HEK293 (cell line): ENCODE data around the gene ATF2.

Source experiments
- BCL11B ChIP-seq: fragments of 450-650 bp; formaldehyde crosslinking; IDR thresholded peaks from 2 replicates; pipeline ENCODE4 v1.5.1; 2016; ENCODE audit warnings: low read depth, missing biosample characterization, missing genetic modification characterization
- HOXD13 ChIP-seq: sonication (generic); formaldehyde crosslinking; IDR thresholded peaks from 2 replicates; pipeline ENCODE4 v1.8.0; 2022; ENCODE audit warnings: missing genetic modification reagents, borderline replicate concordance
- INSM2 ChIP-seq: fragments of 450-650 bp; formaldehyde crosslinking; IDR thresholded peaks from 2 replicates; pipeline ENCODE4 v1.5.1; 2016; ENCODE audit warnings: missing biosample characterization, missing genetic modification characterization
- MZF1 ChIP-seq: fragments of 450-650 bp; formaldehyde crosslinking; IDR thresholded peaks from 2 replicates; pipeline ENCODE4 v1.5.1; 2017; ENCODE audit warnings: missing biosample characterization, missing genetic modification characterization, borderline replicate concordance
- PATZ1 ChIP-seq: fragments of 450-650 bp; formaldehyde crosslinking; IDR thresholded peaks from 2 replicates; pipeline ENCODE4 v1.5.1; 2016; ENCODE audit warnings: missing biosample characterization, missing genetic modification characterization
- REPIN1 ChIP-seq: fragments of 450-650 bp; formaldehyde crosslinking; IDR thresholded peaks from 2 replicates; pipeline ENCODE4 v1.5.1; 2017; ENCODE audit warnings: missing biosample characterization, missing genetic modification characterization, low read depth
- SETDB1 ChIP-seq: IDR thresholded peaks from one replicate; pipeline ENCODE4 v1.6.1; 2017; ENCODE audit warnings: mild to moderate bottlenecking, low read length, moderate library complexity, mixed read lengths; ENCODE audit not compliant: insufficient read length
- TSHZ1 ChIP-seq: fragments of 450-650 bp; formaldehyde crosslinking; IDR thresholded peaks from 2 replicates; pipeline ENCODE4 v1.5.1; 2016; ENCODE audit warnings: missing biosample characterization, missing genetic modification characterization, borderline replicate concordance
- ZBTB26 ChIP-seq: fragments of 450-650 bp; formaldehyde crosslinking; optimal IDR thresholded peaks from 2 replicates; pipeline ENCODE3; 2016; ENCODE audit warnings: missing biosample characterization, mild to moderate bottlenecking, missing genetic modification characterization
- ZEB2 ChIP-seq: fragments of 450-650 bp; formaldehyde crosslinking; IDR thresholded peaks from 2 replicates; pipeline ENCODE4 v1.5.1; 2016; ENCODE audit warnings: missing biosample characterization, missing genetic modification characterization
- ZNF155 ChIP-seq: fragments of 450-650 bp; formaldehyde crosslinking; IDR thresholded peaks from 2 replicates; pipeline ENCODE4 v1.5.1; 2016; ENCODE audit warnings: missing biosample characterization, missing genetic modification characterization
- ZNF16 ChIP-seq: fragments of 450-650 bp; formaldehyde crosslinking; IDR thresholded peaks from 2 replicates; pipeline ENCODE4 v1.5.1; 2016; ENCODE audit warnings: low read depth, missing biosample characterization, missing genetic modification characterization
- ZNF202 ChIP-seq: fragments of 450-650 bp; formaldehyde crosslinking; IDR thresholded peaks from 2 replicates; pipeline ENCODE4 v1.5.1; 2016; ENCODE audit warnings: missing biosample characterization, missing genetic modification characterization, borderline replicate concordance
- ZNF24 ChIP-seq: fragments of 450-650 bp; formaldehyde crosslinking; IDR thresholded peaks from 2 replicates; pipeline ENCODE4 v1.5.1; 2016; ENCODE audit warnings: missing biosample characterization, missing genetic modification characterization
- ZNF280D ChIP-seq: fragments of 450-650 bp; formaldehyde crosslinking; IDR thresholded peaks from 2 replicates; pipeline ENCODE4 v1.5.1; 2016; ENCODE audit warnings: missing biosample characterization, missing genetic modification characterization
- ZNF426 ChIP-seq: fragments of 450-650 bp; formaldehyde crosslinking; IDR thresholded peaks from 2 replicates; pipeline ENCODE4 v1.5.1; 2017; ENCODE audit warnings: missing biosample characterization, missing genetic modification characterization, mild to moderate bottlenecking, inconsistent platforms, moderate library complexity
- ZNF501 ChIP-seq: fragments of 450-650 bp; formaldehyde crosslinking; IDR thresholded peaks from 2 replicates; pipeline ENCODE4 v1.5.1; 2016; ENCODE audit warnings: missing biosample characterization, missing genetic modification characterization
- ZNF600 ChIP-seq: fragments of 450-650 bp; formaldehyde crosslinking; IDR thresholded peaks from 2 replicates; pipeline ENCODE4 v1.5.1; 2016; ENCODE audit warnings: missing biosample characterization, missing genetic modification characterization
- ZNF610 ChIP-seq: fragments of 450-650 bp; formaldehyde crosslinking; IDR thresholded peaks from 2 replicates; pipeline ENCODE4 v1.5.1; 2016; ENCODE audit warnings: missing biosample characterization, missing genetic modification characterization, borderline replicate concordance
- ZNF623 ChIP-seq: fragments of 450-650 bp; formaldehyde crosslinking; IDR thresholded peaks from 2 replicates; pipeline ENCODE4 v1.5.1; 2016; ENCODE audit warnings: missing biosample characterization, missing genetic modification characterization
- ZNF645 ChIP-seq: fragments of 450-650 bp; formaldehyde crosslinking; IDR thresholded peaks from 2 replicates; pipeline ENCODE4; 2016; ENCODE audit warnings: missing biosample characterization, missing genetic modification characterization
- ZNF654 ChIP-seq: fragments of 450-650 bp; formaldehyde crosslinking; IDR thresholded peaks from 2 replicates; pipeline ENCODE4 v1.5.1; 2016; ENCODE audit warnings: low read depth, missing biosample characterization, missing genetic modification characterization
- ZNF658 ChIP-seq: fragments of 450-650 bp; formaldehyde crosslinking; IDR thresholded peaks from 2 replicates; pipeline ENCODE4; 2016; ENCODE audit warnings: missing biosample characterization, missing genetic modification characterization
- ZNF677 ChIP-seq: fragments of 450-650 bp; IDR thresholded peaks from 2 replicates; pipeline ENCODE4 v1.5.0; 2018; ENCODE audit warnings: missing biosample characterization, mild to moderate bottlenecking, missing genetic modification characterization, moderate library complexity
- ZNF707 ChIP-seq: fragments of 450-650 bp; formaldehyde crosslinking; IDR thresholded peaks from 2 replicates; pipeline ENCODE4 v1.5.1; 2016; ENCODE audit warnings: missing biosample characterization, missing genetic modification characterization
- ZNF776 ChIP-seq: fragments of 450-650 bp; formaldehyde crosslinking; IDR thresholded peaks from 2 replicates; pipeline ENCODE4 v1.5.0; 2017; ENCODE audit warnings: missing biosample characterization, missing genetic modification characterization, borderline replicate concordance
- ZNF792 ChIP-seq: fragments of 450-650 bp; formaldehyde crosslinking; IDR thresholded peaks from 2 replicates; pipeline ENCODE4 v1.5.1; 2016; ENCODE audit warnings: missing biosample characterization, missing genetic modification characterization

ATF2 gene

GRCh38 chr2:175181104-175181876, 13.3 kb upstream of the ATF2 start, which contains the start of gene ATP5MC3 (continued):
- no peak for TF ChIP-seq ZNF426
- TF ChIP-seq ZNF155 (tag by site-specific recombination), result no peak
- no peak for TF ChIP-seq ZNF623 (tag by site-specific recombination)
- no peak for TF ChIP-seq ZNF677 (tag by site-specific recombination)
- peak; percentile 57; the same call in 1 of the 2 replicates for TF ChIP-seq ZNF24 (tag by site-specific recombination)
- no peak for TF ChIP-seq ZNF658 (tag by site-specific recombination)
- no peak for TF ChIP-seq MZF1 (tag by site-specific recombination)
- no peak for TF ChIP-seq SETDB1
- TF ChIP-seq TSHZ1 (tag by site-specific recombination), result no peak
- TF ChIP-seq HOXD13 (CRISPR knock-in tag), result no peak
- TF ChIP-seq ZNF792, result no peak
- TF ChIP-seq ZNF280D (tag by site-specific recombination), result no peak
- peak; percentile 64; the same call in 1 of the 2 replicates for TF ChIP-seq ZEB2 (tag by site-specific recombination)
- 0 out of 2 replicates have a peak, but pooled peaks have one; percentile 36 for TF ChIP-seq INSM2 (tag by site-specific recombination)
- no peak for TF ChIP-seq ZNF707 (tag by site-specific recombination)
- no peak for TF ChIP-seq PATZ1 (tag by site-specific recombination)
- TF ChIP-seq BCL11B (tag by site-specific recombination), result 0 out of 2 replicates have a peak, but pooled peaks have one; percentile 45
- 0 out of 2 replicates have a peak, but pooled peaks have one; percentile 53 for TF ChIP-seq ZNF610 (tag by site-specific recombination)
- no peak for TF ChIP-seq ZNF654 (tag by site-specific recombination)
- TF ChIP-seq ZNF202 (tag by site-specific recombination), result no peak
- 0 out of 2 replicates have a peak, but pooled peaks have one; percentile 7 for TF ChIP-seq REPIN1
- peak; percentile 53 for TF ChIP-seq ZNF501 (tag by site-specific recombination)
- peak; percentile 46 for TF ChIP-seq ZBTB26 (tag by site-specific recombination)
- no peak for TF ChIP-seq ZNF600 (tag by site-specific recombination)
- no peak for TF ChIP-seq ZNF645 (tag by site-specific recombination)
- TF ChIP-seq ZNF776, result no peak
- TF ChIP-seq ZNF16 (tag by site-specific recombination), result no peak
